GM12891 (cell line): ENCODE measurements around the gene CNTNAP5.

Experiments used
- POLR2A ChIP-seq: IDR thresholded peaks from 2 replicates; pipeline ENCODE4 v1.6.1; 2011; ENCODE audit warnings: low read depth, low read length, control low read depth
- POLR2AphosphoS5 ChIP-seq: IDR thresholded peaks from 2 replicates; pipeline ENCODE4 v1.6.1; 2011; ENCODE audit warnings: low read depth, low read length, control low read depth
- TAF1 ChIP-seq: IDR thresholded peaks from 2 replicates; pipeline ENCODE4 v1.6.1; 2011; ENCODE audit warnings: low read depth, low read length, control low read depth

DNA sequence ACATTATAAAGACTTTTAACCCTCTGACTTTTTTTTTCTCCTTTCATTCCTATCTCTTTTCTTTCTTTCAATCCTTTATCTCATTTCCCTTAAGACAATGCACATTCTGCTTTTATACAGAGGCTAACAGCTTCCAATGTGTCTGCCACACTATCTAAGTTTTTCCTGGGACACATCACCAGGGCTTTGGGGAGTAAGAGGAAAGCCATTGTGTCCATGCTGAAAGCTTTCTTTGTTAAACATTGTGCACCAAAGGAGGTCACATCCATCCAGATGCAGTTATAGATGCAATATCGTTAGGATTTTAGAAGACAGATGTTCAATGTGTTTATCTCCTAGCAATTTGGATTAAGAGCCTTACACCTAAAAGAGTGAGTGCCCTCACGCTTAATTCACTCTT is 534.1 kb downstream of the CNTNAP5 start:
- no peak for TF ChIP-seq POLR2A
- no peak for TF ChIP-seq POLR2AphosphoS5
- TF ChIP-seq TAF1 = no peak
